ENCODE results near the gene WDR76.

- TF ChIP-seq JUN (IDR thresholded peaks at IDR 0.05) (no peak), CTCF (IDR thresholded peaks at IDR 0.05) (no peak)
Measured at GRCh38 chr15:43873651-43874050, 46.8 kb downstream of the WDR76 start.

Data from A549 (cell line).